COLO668 (cell line): ENCODE data around the gene HDGF.
"Not testable (repeated sequence)": the region's sequence is repeated elsewhere in the genome, so short reads cannot be mapped to it uniquely, and the experiment has no call there.

Experiments used
- DNase-seq: peaks from one replicate; lab custom pipeline; 2025; ENCODE audit not compliant: unreplicated experiment; lab: John Stamatoyannopoulos, UW

The HDGF gene

GRCh38 chr1:156767101-156767878 lies 15.8 kb upstream of the HDGF start, which contains the start of gene PRCC:
PRCC (plus strand) TSS chr1:156767535; CDS start chr1:156767772, 237 bp downstream.
- peak; percentile 99 for DNase-seq

- peak; percentile 34 for DNase-seq
Observed at GRCh38 chr1:156766298-156767100, 15.0 kb upstream of the HDGF start.

GRCh38 chr1:156765666-156766065 lies 14.2 kb upstream of the HDGF start:
- DNase-seq, result no peak

- DNase-seq, result not testable (repeated sequence)
Observed at GRCh38 chr1:156765136-156765535, 13.7 kb upstream of the HDGF start.

- DNase-seq, result no peak
Observed at GRCh38 chr1:156760796-156761104, 9.3 kb upstream of the HDGF start.

GRCh38 chr1:156760092-156760795 lies 8.8 kb upstream of the HDGF start:
- peak; percentile 33 for DNase-seq

GRCh38 chr1:156757572-156758253 lies 6.2 kb upstream of the HDGF start:
- DNase-seq, result not testable (repeated sequence)

GRCh38 chr1:156756355-156756754 lies 4.9 kb upstream of the HDGF start:
- no peak for DNase-seq

- no peak for DNase-seq
Observed at GRCh38 chr1:156755527-156755950, 4.1 kb upstream of the HDGF start.

- no peak for DNase-seq
Observed at GRCh38 chr1:156754219-156754618, 2.7 kb upstream of the HDGF start.

- no peak for DNase-seq
Observed at GRCh38 chr1:156752843-156753482, 1.5 kb upstream of the HDGF start.

GRCh38 chr1:156751757-156752481 lies 444 bp upstream of the HDGF start:
- peak; percentile 99 for DNase-seq

- peak; percentile 79 for DNase-seq
Observed at GRCh38 chr1:156750711-156751450, 594 bp downstream of the HDGF start.

GRCh38 chr1:156750191-156750672 lies 1.2 kb downstream of the HDGF start:
- peak; percentile 83 for DNase-seq

- no peak for DNase-seq
Observed at GRCh38 chr1:156749419-156750118, 1.9 kb downstream of the HDGF start.

GRCh38 chr1:156748670-156749418 lies 2.6 kb downstream of the HDGF start:
- DNase-seq, result peak; percentile 40

- DNase-seq, result no peak
Observed at GRCh38 chr1:156747742-156748669, 3.5 kb downstream of the HDGF start.
